Measurements from ENCODE around the gene TLN1.

Gene TLN1

DNA sequence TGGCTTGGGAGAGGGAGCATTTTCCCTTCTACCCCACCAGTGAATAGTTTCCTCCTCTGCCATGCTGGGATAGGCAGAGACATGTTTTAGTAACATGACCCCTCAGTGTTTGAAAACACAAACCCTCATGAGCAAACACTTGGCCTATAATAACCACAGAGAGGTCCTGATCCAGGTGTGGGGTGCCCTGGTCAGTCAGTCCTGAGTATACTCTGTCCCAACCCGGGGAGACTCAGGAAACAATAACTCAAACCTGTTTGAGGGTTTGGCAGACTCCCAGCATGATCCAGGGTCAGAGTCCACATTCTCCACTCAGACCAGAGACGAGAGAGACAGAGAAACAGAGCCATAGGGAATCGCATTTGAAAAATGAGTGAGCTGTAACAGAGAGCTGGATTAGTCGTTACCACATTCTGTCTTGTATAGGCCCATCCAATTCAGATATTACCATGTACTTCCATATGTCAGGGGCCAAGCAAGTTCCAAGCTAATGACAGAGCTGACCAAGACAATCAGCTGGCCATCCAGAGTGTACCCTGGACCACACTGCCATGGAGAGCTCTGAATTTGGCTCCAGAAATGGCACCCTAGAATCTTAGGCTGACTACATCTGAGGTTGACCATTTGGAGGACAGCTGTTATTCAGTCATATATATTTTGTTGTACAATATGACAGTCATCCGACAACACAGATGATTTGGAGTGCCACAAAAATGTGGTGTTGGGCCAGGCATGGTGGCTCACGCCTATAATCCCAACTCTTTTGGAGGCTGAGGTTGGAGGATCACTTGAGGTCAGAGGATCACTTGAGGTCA lies 62.5 kb downstream of the TLN1 start:
- no peak for TF ChIP-seq CTCF (conservative IDR thresholded peaks at IDR 0.05; ENCODE audit: low read depth)
- ChIA-PET CTCF (no interaction called here), POLR2A (ENCODE audit: low non-redundant PET) (interaction anchor here (0.5 kb wide), 1 partner anchor 9 kb away, joined by 8 read pairs; no protein-coding TSS in a partner anchor)
- peak overlapping the region; percentile 7; the same call in 1 of the 2 replicates for H3K27ac ChIP-seq
- DNase-seq (ENCODE audit: low spot score) = peak; percentile 61

- H3K27ac ChIP-seq = no peak overlapping the region
- CTCF ChIA-PET = interaction anchor here (1.1 kb wide), 1 partner anchor 30 kb away, joined by 3 read pairs; no protein-coding TSS in a partner anchor
- no peak for TF ChIP-seq CTCF (conservative IDR thresholded peaks at IDR 0.05; ENCODE audit: low read depth)
- POLR2A ChIA-PET (ENCODE audit: low non-redundant PET) = no interaction called here
- no peak for DNase-seq (ENCODE audit: low spot score)
Observed at GRCh38 chr9:35667939-35668338, 64.1 kb downstream of the TLN1 start.

- no peak overlapping the region for H3K27ac ChIP-seq
- DNase-seq (ENCODE audit: low spot score) = no peak
- no peak for TF ChIP-seq CTCF (conservative IDR thresholded peaks at IDR 0.05; ENCODE audit: low read depth)
- ChIA-PET POLR2A (ENCODE audit: low non-redundant PET) (no interaction called here), CTCF (no interaction called here)
Observed at GRCh38 chr9:35666549-35666948, 65.4 kb downstream of the TLN1 start.

DNA sequence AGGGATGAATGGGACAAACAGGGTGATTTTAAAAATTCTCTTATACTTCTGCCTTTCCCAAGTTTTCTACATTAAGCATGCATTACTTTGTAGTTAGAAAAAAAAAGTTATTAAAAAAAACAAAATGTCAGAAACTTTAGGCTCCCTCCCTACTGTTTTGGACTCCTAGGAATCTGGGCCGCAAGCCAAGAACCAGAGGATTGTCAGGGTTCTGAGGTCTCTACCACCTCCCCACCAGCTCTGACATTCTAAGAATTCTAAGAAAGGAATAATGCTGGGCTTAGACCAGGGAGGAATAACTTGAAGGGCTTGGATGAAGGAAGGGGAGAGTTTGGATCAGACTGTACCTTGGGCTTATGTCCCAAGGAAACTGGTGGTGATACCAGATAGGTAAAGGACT lies 66.0 kb downstream of the TLN1 start:
- ChIA-PET POLR2A (ENCODE audit: low non-redundant PET) (interaction anchor here (1.0 to 1.5 kb wide), 2 partner anchors 7 to 91 kb away, joined by 3 to 6 read pairs; partner anchors contain the start of gene CA9), CTCF (interaction anchor here (1.8 kb wide), 1 partner anchor 30 kb away, joined by 10 read pairs; no protein-coding TSS in a partner anchor)
- H3K27ac ChIP-seq = no peak overlapping the region
- no peak for TF ChIP-seq CTCF (conservative IDR thresholded peaks at IDR 0.05; ENCODE audit: low read depth)
- no peak for DNase-seq (ENCODE audit: low spot score)

- peak overlapping the region; percentile 88 for H3K27ac ChIP-seq
- CTCF ChIA-PET = interaction anchor here (1.8 kb wide), 1 partner anchor 31 kb away, joined by 10 read pairs; no protein-coding TSS in a partner anchor
- no peak for TF ChIP-seq CTCF (conservative IDR thresholded peaks at IDR 0.05; ENCODE audit: low read depth)
- POLR2A ChIA-PET (ENCODE audit: low non-redundant PET) = interaction anchor here (1.0 to 1.8 kb wide), 3 partner anchors 8 to 92 kb away, joined by 3 to 6 read pairs (median 6); partner anchors contain the start of genes CA9 and TPM2
- no peak for DNase-seq (ENCODE audit: low spot score)
Observed at GRCh38 chr9:35665471-35665818, 66.5 kb downstream of the TLN1 start.

- CTCF ChIA-PET = interaction anchor here (0.6 to 1.8 kb wide), 3 partner anchors 31 to 90 kb away, joined by 3 to 10 read pairs (median 3); partner anchors contain the start of genes CREB3, MSMP and TLN1
- DNase-seq (ENCODE audit: low spot score) = peak; percentile 93
- peak within 1 kb of the TSS; percentile 88 for H3K27ac ChIP-seq
- POLR2A ChIA-PET (ENCODE audit: low non-redundant PET) = interaction anchor here (0.7 to 1.8 kb wide), 4 partner anchors 9 to 243 kb away, joined by 3 to 6 read pairs (median 4); partner anchors contain the start of genes CA9 and TPM2
- TF ChIP-seq CTCF (conservative IDR thresholded peaks at IDR 0.05; ENCODE audit: low read depth) = no peak; the same call in 1 of the 2 replicates
Observed at GRCh38 chr9:35664531-35665470, 67.2 kb downstream of the TLN1 start, which contains the start of gene ARHGEF39. Gene ARHGEF39, minus strand, starts transcription at chr9:35665195. Its CDS starts 26 bp downstream, at chr9:35665169.

Measured in RWPE1 (cell line).